Thoracic aorta (tissue), 2 donors: ENCODE data around the gene CDRT4. TPM values are rescaled to one million over a fixed set of nuclear protein-coding genes. Genes with fewer than 3 reads are reported as not detected.

Experiments used
- ATAC-seq: fragments of 150-250 bp; one replicate; pipeline ENCODE4 v1.8.0; 2017; ENCODE audit warnings: low read depth; ENCODE audit not compliant: insufficient number of reproducible peaks, low FRiP score
- DNase-seq: peaks from one replicate; pipeline ENCODE4 v3.0.0-alpha.2; 2020; ENCODE audit warnings: low spot score
- H3K27ac ChIP-seq, 2 donors: fragments of 200-600 bp; sonication (generic); 1 replicate in 1 of 2; 2 replicates in 1 of 2; pipeline ENCODE4 v1.5.1; 2016; ENCODE audit warnings: mild to moderate bottlenecking in 2 of 2, moderate library complexity in 2 of 2
- H3K27me3 ChIP-seq: fragments of 200-600 bp; sonication (generic); replicated peaks from 2 replicates; pipeline ENCODE4 v1.6.0; 2016; ENCODE audit warnings: mild to moderate bottlenecking; ENCODE audit not compliant: insufficient read depth
- H3K36me3 ChIP-seq: fragments of 200-600 bp; sonication (generic); one replicate; pipeline ENCODE4 v1.5.1; 2016
- H3K4me1 ChIP-seq, 2 donors: fragments of 200-600 bp; sonication (generic); 1 replicate in 1 of 2; 2 replicates in 1 of 2; pipeline versions ENCODE4 v1.5.1 to v1.6.0; 2016; ENCODE audit warnings: low read depth in 2 of 2, mild to moderate bottlenecking in 1 of 2; ENCODE audit not compliant: control insufficient read depth in 1 of 2
- H3K4me3 ChIP-seq: fragments of 200-600 bp; sonication (generic); 2 replicates; pipeline ENCODE4 v1.5.1; 2016; ENCODE audit warnings: mild to moderate bottlenecking
- H3K9me3 ChIP-seq: fragments of 200-600 bp; sonication (generic); 2 replicates; pipeline ENCODE4 v1.5.1; 2016
- total RNA-seq, 2 donors: library from RNA; depleted of rRNA; stranded (reverse); fragments of >200 nt; gene quantifications; one replicate each; pipeline versions ENCODE4 v1.1.0 to v1.2.3, GENCODE V29; 2016
- TF ChIP-seq, protein P1 (sequence below): fragments of 200-600 bp; sonication (generic); IDR thresholded peaks from one replicate; pipeline ENCODE4 v1.5.1; 2019; ENCODE audit warnings: antibody characterized with exemption

The CDRT4 gene
- total RNA-seq, 2 donors from 2014 or later: 13.5 to 22.2 TPM

DNA sequence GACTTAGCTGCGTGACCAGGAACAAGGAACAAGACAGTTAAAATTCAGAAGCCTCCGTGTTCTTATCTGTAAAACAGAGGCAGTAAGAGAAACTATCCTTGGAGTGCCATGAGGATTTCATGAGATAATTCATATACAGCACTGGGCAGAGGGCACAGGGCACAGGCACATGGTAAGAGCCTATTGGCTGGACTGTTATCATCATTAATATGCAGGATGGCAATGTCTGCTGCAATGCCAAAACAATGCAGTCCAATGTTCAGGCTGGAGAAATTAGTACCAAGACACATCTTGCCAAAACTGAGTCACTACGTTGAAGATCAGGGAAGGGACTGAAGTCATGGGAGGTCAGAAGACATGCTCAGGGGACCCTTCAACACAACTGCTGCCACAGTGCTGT lies 13.6 kb downstream of the CDRT4 start:
- no peaks in the 10 kb centered on the region for H3K27me3 ChIP-seq
- no peak overlapping the region for H3K4me3 ChIP-seq
- TF ChIP-seq, protein P1, sequence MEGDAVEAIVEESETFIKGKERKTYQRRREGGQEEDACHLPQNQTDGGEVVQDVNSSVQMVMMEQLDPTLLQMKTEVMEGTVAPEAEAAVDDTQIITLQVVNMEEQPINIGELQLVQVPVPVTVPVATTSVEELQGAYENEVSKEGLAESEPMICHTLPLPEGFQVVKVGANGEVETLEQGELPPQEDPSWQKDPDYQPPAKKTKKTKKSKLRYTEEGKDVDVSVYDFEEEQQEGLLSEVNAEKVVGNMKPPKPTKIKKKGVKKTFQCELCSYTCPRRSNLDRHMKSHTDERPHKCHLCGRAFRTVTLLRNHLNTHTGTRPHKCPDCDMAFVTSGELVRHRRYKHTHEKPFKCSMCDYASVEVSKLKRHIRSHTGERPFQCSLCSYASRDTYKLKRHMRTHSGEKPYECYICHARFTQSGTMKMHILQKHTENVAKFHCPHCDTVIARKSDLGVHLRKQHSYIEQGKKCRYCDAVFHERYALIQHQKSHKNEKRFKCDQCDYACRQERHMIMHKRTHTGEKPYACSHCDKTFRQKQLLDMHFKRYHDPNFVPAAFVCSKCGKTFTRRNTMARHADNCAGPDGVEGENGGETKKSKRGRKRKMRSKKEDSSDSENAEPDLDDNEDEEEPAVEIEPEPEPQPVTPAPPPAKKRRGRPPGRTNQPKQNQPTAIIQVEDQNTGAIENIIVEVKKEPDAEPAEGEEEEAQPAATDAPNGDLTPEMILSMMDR: no peak
- DNase-seq (no peak), ATAC-seq (no peak)
- H3K4me1 ChIP-seq: peaks cover 10 to 26% of the 10 kb centered on the region in 2 donors
- no peak overlapping the region for H3K27ac ChIP-seq
- no peaks in the 10 kb centered on the region for H3K36me3 ChIP-seq
- no peaks in the 10 kb centered on the region for H3K9me3 ChIP-seq

DNA sequence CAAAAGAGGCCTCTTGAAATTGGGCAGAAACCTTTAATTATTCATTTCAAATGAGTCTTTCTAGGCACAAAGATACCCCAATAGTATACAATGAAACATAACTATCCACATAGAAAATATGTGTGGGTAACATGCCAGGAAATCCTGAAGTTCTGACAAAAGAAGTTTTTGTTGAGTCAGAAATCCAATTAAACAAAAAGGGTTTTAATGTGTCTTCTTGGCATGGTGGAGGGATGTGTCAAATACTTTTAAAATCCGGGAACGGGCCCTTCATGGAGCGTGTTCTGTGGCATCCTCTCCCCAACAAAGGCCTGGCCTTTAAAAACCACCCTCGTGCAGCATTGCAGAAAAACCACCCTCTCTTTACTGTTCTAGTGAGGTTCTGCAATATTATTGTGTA lies 14.2 kb downstream of the CDRT4 start:
- ATAC-seq (no peak), DNase-seq (no peak)
- Histone ChIP-seq H3K27ac (no peak overlapping the region), H3K4me1 (peaks cover 10 to 22% of the 10 kb centered on the region in 2 donors), H3K4me3 (no peak overlapping the region), H3K36me3 (no peaks in the 10 kb centered on the region), H3K27me3 (no peaks in the 10 kb centered on the region), H3K9me3 (no peaks in the 10 kb centered on the region)
- TF ChIP-seq, protein P1: no peak

DNA sequence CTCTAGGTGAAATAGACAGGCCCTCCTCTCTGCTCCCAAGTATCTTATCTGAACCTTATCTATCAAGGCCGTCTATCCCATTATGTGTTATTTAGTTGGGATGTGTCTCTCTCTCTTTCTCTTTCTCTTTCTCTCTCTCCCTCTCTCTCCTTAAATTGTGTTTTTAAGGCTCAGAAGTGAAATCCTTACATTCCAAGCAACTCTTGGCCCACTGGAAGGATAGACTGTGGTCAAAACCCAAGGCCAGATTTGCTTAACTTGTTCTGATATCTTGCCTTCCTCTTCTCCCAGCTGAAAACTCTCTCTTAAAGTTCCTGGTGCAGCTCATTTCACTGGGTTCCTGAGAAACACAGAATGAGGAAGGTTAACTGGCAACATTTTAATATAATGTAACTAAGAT lies 14.7 kb downstream of the CDRT4 start:
- H3K4me1 ChIP-seq: peaks cover 8 to 17% of the 10 kb centered on the region in 2 donors
- H3K9me3 ChIP-seq: no peaks in the 10 kb centered on the region
- no peak for DNase-seq
- no peaks in the 10 kb centered on the region for H3K27me3 ChIP-seq
- no peak overlapping the region for H3K4me3 ChIP-seq
- TF ChIP-seq, protein P1: no peak
- H3K36me3 ChIP-seq: no peaks in the 10 kb centered on the region
- no peak for ATAC-seq
- H3K27ac ChIP-seq: no peak overlapping the region

DNA sequence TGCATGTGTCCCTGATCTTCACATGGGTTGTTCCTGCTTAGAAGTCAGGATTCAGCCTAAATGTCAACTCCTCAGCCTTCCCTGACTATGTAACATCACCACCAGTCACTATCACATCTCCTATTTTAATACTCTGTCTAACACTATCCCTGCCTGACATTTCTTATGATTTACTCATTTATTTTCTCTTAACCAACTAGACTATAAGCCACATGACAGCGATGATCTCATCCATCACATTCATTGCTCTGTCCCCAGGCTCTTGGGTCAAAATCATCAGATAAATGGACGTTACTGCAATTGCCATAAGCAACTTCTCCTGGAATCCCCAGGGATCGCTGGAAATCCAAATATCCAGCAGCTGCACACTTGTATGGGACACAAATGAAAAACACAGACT lies 15.7 kb downstream of the CDRT4 start:
- no peak for DNase-seq
- no peaks in the 10 kb centered on the region for H3K9me3 ChIP-seq
- H3K4me3 ChIP-seq: no peak overlapping the region
- TF ChIP-seq, protein P1: no peak
- no peaks in the 10 kb centered on the region for H3K27me3 ChIP-seq
- no peaks in the 10 kb centered on the region for H3K36me3 ChIP-seq
- no peak overlapping the region for H3K27ac ChIP-seq
- ATAC-seq: no peak
- peaks cover 0 to 8% of the 10 kb centered on the region in 2 donors for H3K4me1 ChIP-seq

DNA sequence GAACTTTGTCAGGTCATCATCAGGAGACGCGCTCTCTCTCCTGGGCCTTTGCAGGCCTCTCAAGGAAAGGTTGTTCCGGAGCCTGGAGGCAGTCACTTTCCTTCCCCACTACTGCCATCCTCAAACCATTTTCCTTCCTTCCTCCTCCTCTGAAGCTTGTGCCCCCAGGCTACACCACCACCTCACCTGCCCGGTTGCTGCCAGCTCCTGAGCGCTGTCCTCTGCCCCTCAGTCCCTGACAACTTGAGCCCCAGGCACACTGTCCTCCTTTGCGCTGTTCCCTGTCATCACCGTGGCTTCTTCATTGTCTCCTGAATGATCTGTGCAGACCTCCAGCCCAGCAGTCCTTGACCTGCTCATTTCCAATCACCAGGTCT lies 18.9 kb downstream of the CDRT4 start:
- Histone ChIP-seq H3K27me3 (no peaks in the 10 kb centered on the region), H3K4me3 (no peak overlapping the region), H3K27ac (peak overlapping the region in 1 of 2 donors; percentile 17), H3K36me3 (no peaks in the 10 kb centered on the region), H3K4me1 (no peaks in the 10 kb centered on the region), H3K9me3 (no peaks in the 10 kb centered on the region)
- ATAC-seq (no peak), DNase-seq (no peak)
- TF ChIP-seq, protein P1: no peak
